HepG2 (cell line): Measurements from ENCODE around the gene TAF6L. TPM values are rescaled to one million over a fixed set of nuclear protein-coding genes. Genes with fewer than 3 reads are reported as not detected.
A peak's percentile ranks its signal among the peaks of the same experiment; 100 is the strongest.

Experiments used
- ADNP ChIP-seq: sonication (generic); formaldehyde crosslinking; IDR thresholded peaks from 2 replicates; pipeline ENCODE4 v1.4.0; 2020; ENCODE audit warnings: missing genetic modification reagents
- ATF5 ChIP-seq: sonication (generic); formaldehyde crosslinking; IDR thresholded peaks from 2 replicates; pipeline ENCODE4 v1.4.0; 2020; ENCODE audit warnings: mild to moderate bottlenecking, low read depth, missing genetic modification reagents
- GFI1 ChIP-seq: sonication (generic); formaldehyde crosslinking; IDR thresholded peaks from 2 replicates; pipeline ENCODE4 v1.5.0; 2020; ENCODE audit warnings: missing genetic modification reagents, mild to moderate bottlenecking, borderline replicate concordance
- HIVEP1 ChIP-seq: sonication (generic); formaldehyde crosslinking; IDR thresholded peaks from 2 replicates; pipeline ENCODE4 v1.4.0; 2020; ENCODE audit warnings: mild to moderate bottlenecking, missing genetic modification reagents
- ISL2 ChIP-seq: sonication (generic); formaldehyde crosslinking; IDR thresholded peaks from 2 replicates; pipeline ENCODE4 v1.5.0; 2020; ENCODE audit warnings: missing genetic modification reagents
- MED8 ChIP-seq: sonication (generic); formaldehyde crosslinking; IDR thresholded peaks from 2 replicates; pipeline ENCODE4 v1.8.1; 2023; ENCODE audit warnings: mild to moderate bottlenecking, missing genetic modification reagents; ENCODE audit not compliant: insufficient replicate concordance
- NFKB2 ChIP-seq: sonication (generic); formaldehyde crosslinking; IDR thresholded peaks from 2 replicates; pipeline ENCODE4 v1.4.0; 2020; ENCODE audit warnings: missing genetic modification reagents, borderline replicate concordance
- SAFB2 ChIP-seq: sonication (generic); formaldehyde crosslinking; IDR thresholded peaks from 2 replicates; pipeline ENCODE4 v1.5.1; 2020; ENCODE audit warnings: missing genetic modification reagents, low read depth, mild to moderate bottlenecking, borderline replicate concordance
- ZNF124 ChIP-seq: sonication (generic); formaldehyde crosslinking; IDR thresholded peaks from 2 replicates; pipeline ENCODE4 v1.4.0; 2020; ENCODE audit warnings: missing genetic modification reagents
- ZNF264 ChIP-seq: sonication (generic); formaldehyde crosslinking; IDR thresholded peaks from 2 replicates; pipeline ENCODE4 v1.4.0; 2020; ENCODE audit warnings: missing genetic modification reagents
- ZNF547 ChIP-seq: sonication (generic); formaldehyde crosslinking; IDR thresholded peaks from 2 replicates; pipeline ENCODE4 v1.5.1; 2020; ENCODE audit warnings: mild to moderate bottlenecking, missing genetic modification reagents
- ZNF572 ChIP-seq: sonication (generic); formaldehyde crosslinking; IDR thresholded peaks from 2 replicates; pipeline ENCODE4 v1.5.1; 2020; ENCODE audit warnings: mild to moderate bottlenecking, missing genetic modification reagents
- ZNF773 ChIP-seq: sonication (generic); formaldehyde crosslinking; IDR thresholded peaks from 2 replicates; pipeline ENCODE4 v1.4.0; 2020; ENCODE audit warnings: missing genetic modification reagents, borderline replicate concordance
- ZNF790 ChIP-seq: sonication (generic); formaldehyde crosslinking; IDR thresholded peaks from 2 replicates; pipeline ENCODE4 v1.8.0; 2022; ENCODE audit warnings: missing genetic modification reagents, mild to moderate bottlenecking, borderline replicate concordance
- ZNF839 ChIP-seq: sonication (generic); formaldehyde crosslinking; IDR thresholded peaks from 2 replicates; pipeline ENCODE4 v1.4.0; 2020; ENCODE audit warnings: missing genetic modification reagents, mild to moderate bottlenecking, borderline replicate concordance
- polyA plus RNA-seq, 8 experiments: library from polyadenylated mRNA; depleted of rRNA in 3 of 8; stranded (reverse) in 7 of 8; unstranded in 1 of 8; fragments of >200 nt; fragmentation: Illumina TruSeq in 4 of 8; extraction: Trizol in 4 of 8; gene quantifications; 2 replicates each; pipeline versions ENCODE4 v1.2.1 to v1.2.3, GENCODE V29; 2011 to 2016; ENCODE audit warnings: low read depth in 4 of 8, missing spikeins in 1 of 8, mixed read lengths in 1 of 8; ENCODE audit not compliant: insufficient read depth in 1 of 8
- total RNA-seq, 5 experiments: library from RNA; depleted of rRNA; stranded (reverse); fragments of >200 nt; fragmentation: Illumina TruSeq; extraction: Trizol; gene quantifications; 2 replicates each; pipeline ENCODE4 v1.2.3, GENCODE V29; 2016; ENCODE audit warnings: low read depth in 1 of 5
- TF ChIP-seq, protein P1 (sequence below): sonication (generic); formaldehyde crosslinking; IDR thresholded peaks from 2 replicates; pipeline ENCODE4 v1.5.0; 2020; ENCODE audit warnings: missing genetic modification reagents, mild to moderate bottlenecking, borderline replicate concordance
- TF ChIP-seq, protein P2 (sequence below): sonication (generic); formaldehyde crosslinking; IDR thresholded peaks from 2 replicates; pipeline ENCODE4 v1.9.0; 2021; ENCODE audit warnings: missing genetic modification reagents, mild to moderate bottlenecking, borderline replicate concordance
- TF ChIP-seq, protein P3 (sequence below): sonication (generic); formaldehyde crosslinking; IDR thresholded peaks from 2 replicates; pipeline ENCODE4 v1.4.0; 2020; ENCODE audit warnings: missing genetic modification reagents, borderline replicate concordance
- TF ChIP-seq, protein P4 (sequence below): sonication (generic); formaldehyde crosslinking; IDR thresholded peaks from 2 replicates; pipeline ENCODE4 v1.9.0; 2021; ENCODE audit warnings: missing genetic modification reagents, borderline replicate concordance

TAF6L gene
- total and polyA plus RNA-seq, 2 of the 13 experiments (the other 11 are each of a cell fraction or from before 2014, with no cell fraction given) = 12.6 to 19.4 TPM

- peak; percentile 80 for TF ChIP-seq HIVEP1 (CRISPR knock-in tag)
- no peak for TF ChIP-seq ZNF572
- TF ChIP-seq ADNP = no peak
- TF ChIP-seq SAFB2 = peak; percentile 59; the same call in 1 of the 2 replicates
- peak; percentile 80 for TF ChIP-seq ZNF547 (CRISPR knock-in tag)
- no peak for TF ChIP-seq ZNF790
- TF ChIP-seq, protein P1, sequence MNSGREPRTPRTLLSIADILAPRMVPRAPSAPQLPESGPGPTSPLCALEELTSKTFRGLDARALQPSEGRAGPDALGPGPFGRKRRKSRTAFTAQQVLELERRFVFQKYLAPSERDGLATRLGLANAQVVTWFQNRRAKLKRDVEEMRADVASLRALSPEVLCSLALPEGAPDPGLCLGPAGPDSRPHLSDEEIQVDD = no peak
- TF ChIP-seq, protein P2, sequence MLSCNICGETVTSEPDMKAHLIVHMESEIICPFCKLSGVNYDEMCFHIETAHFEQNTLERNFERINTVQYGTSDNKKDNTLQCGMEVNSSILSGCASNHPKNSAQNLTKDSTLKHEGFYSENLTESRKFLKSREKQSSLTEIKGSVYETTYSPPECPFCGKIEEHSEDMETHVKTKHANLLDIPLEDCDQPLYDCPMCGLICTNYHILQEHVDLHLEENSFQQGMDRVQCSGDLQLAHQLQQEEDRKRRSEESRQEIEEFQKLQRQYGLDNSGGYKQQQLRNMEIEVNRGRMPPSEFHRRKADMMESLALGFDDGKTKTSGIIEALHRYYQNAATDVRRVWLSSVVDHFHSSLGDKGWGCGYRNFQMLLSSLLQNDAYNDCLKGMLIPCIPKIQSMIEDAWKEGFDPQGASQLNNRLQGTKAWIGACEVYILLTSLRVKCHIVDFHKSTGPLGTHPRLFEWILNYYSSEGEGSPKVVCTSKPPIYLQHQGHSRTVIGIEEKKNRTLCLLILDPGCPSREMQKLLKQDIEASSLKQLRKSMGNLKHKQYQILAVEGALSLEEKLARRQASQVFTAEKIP (CRISPR knock-in tag) = no peak
- TF ChIP-seq ZNF773 (CRISPR knock-in tag) = no peak
- TF ChIP-seq ZNF839 (CRISPR knock-in tag) = no peak
- peak; percentile 75; the same call in 1 of the 2 replicates for TF ChIP-seq ATF5 (CRISPR knock-in tag)
- 0 out of 2 replicates have a peak, but pooled peaks have one; percentile 38 for TF ChIP-seq ZNF124 (CRISPR knock-in tag)
- no peak for TF ChIP-seq MED8 (CRISPR knock-in tag)
- TF ChIP-seq ISL2 (CRISPR knock-in tag) = peak; percentile 44; the same call in 1 of the 2 replicates
- TF ChIP-seq ZNF264 (CRISPR knock-in tag) = no peak
- TF ChIP-seq GFI1 (CRISPR knock-in tag) = no peak
- peak; percentile 65; the same call in 1 of the 2 replicates for TF ChIP-seq NFKB2 (CRISPR knock-in tag)
- TF ChIP-seq, protein P3, sequence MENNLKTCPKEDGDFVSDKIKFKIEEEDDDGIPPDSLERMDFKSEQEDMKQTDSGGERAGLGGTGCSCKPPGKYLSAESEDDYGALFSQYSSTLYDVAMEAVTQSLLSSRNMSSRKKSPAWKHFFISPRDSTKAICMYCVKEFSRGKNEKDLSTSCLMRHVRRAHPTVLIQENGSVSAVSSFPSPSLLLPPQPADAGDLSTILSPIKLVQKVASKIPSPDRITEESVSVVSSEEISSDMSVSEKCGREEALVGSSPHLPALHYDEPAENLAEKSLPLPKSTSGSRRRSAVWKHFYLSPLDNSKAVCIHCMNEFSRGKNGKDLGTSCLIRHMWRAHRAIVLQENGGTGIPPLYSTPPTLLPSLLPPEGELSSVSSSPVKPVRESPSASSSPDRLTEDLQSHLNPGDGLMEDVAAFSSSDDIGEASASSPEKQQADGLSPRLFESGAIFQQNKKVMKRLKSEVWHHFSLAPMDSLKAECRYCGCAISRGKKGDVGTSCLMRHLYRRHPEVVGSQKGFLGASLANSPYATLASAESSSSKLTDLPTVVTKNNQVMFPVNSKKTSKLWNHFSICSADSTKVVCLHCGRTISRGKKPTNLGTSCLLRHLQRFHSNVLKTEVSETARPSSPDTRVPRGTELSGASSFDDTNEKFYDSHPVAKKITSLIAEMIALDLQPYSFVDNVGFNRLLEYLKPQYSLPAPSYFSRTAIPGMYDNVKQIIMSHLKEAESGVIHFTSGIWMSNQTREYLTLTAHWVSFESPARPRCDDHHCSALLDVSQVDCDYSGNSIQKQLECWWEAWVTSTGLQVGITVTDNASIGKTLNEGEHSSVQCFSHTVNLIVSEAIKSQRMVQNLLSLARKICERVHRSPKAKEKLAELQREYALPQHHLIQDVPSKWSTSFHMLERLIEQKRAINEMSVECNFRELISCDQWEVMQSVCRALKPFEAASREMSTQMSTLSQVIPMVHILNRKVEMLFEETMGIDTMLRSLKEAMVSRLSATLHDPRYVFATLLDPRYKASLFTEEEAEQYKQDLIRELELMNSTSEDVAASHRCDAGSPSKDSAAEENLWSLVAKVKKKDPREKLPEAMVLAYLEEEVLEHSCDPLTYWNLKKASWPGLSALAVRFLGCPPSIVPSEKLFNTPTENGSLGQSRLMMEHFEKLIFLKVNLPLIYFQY (CRISPR knock-in tag) = peak; percentile 60; the same call in 1 of the 2 replicates
- TF ChIP-seq, protein P4, sequence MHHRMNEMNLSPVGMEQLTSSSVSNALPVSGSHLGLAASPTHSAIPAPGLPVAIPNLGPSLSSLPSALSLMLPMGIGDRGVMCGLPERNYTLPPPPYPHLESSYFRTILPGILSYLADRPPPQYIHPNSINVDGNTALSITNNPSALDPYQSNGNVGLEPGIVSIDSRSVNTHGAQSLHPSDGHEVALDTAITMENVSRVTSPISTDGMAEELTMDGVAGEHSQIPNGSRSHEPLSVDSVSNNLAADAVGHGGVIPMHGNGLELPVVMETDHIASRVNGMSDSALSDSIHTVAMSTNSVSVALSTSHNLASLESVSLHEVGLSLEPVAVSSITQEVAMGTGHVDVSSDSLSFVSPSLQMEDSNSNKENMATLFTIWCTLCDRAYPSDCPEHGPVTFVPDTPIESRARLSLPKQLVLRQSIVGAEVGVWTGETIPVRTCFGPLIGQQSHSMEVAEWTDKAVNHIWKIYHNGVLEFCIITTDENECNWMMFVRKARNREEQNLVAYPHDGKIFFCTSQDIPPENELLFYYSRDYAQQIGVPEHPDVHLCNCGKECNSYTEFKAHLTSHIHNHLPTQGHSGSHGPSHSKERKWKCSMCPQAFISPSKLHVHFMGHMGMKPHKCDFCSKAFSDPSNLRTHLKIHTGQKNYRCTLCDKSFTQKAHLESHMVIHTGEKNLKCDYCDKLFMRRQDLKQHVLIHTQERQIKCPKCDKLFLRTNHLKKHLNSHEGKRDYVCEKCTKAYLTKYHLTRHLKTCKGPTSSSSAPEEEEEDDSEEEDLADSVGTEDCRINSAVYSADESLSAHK (CRISPR knock-in tag) = no peak
Observed at GRCh38 chr11:62831520-62832335, 60.5 kb downstream of the TAF6L start, which contains the start of gene STX5 (continued).
